GM19397 (cell line): ENCODE results near the gene CROCC.
"Not testable (repeated sequence)": the region's sequence is repeated elsewhere in the genome, so short reads cannot be mapped to it uniquely, and the experiment has no call there.

Source experiments
- ATAC-seq: cut with Tn5 transposase; IDR thresholded peaks from one replicate; pipeline ENCODE4 v1.9.1; 2021; ENCODE audit warnings: mild to moderate bottlenecking, moderate library complexity; ENCODE audit not compliant: unreplicated experiment

CROCC gene

GRCh38 chr1:16936580-16936979 lies 14.8 kb downstream of the CROCC start:
- ATAC-seq: not testable (repeated sequence)

DNA sequence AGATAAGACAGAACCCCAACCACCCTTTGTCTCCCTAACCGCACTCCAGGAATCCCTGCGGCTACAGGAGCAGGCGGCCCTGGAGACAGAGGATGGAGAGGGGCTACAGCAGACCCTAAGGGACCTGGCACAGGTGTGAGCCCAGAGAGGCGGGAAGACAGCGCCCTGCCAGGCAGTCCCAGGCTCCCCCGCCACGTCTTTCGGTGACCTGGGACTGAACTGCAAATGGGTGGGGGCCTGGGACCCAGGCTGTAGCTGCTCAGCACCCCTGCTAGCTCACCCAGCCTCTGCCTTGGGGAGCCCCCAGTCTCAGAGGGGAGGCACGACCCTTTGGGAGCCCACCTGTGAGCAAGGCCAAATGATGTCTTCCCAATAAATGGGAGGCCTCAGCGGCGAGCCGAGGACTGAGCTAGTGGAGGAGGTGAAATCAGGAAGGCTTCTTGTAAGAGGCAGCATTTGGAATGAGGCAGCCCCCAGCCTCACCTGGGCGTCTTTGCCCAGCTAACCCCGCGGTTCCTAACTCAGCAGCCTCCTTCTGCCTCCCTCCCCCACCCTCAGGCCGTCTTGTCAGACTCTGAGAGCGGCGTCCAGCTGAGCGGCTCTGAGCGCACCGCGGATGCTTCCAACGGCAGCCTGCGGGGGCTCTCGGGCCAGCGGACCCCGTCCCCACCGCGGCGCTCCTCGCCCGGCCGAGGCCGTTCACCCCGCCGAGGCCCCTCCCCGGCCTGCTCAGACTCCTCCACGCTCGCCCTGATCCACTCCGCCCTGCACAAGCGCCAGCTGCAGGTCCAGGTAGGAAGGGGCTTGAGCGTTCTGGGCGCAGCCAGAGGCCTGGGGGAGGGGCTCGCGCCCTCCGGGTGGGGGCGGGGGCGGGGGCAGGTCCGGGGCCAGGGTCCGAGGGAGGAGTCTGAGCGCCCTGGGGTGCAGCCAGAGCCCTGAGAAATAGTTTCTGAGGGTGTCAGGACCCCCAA lies 16.9 kb downstream of the CROCC start:
- ATAC-seq: no peak

- not testable (repeated sequence) for ATAC-seq
Observed at GRCh38 chr1:16939386-16940180, 17.9 kb downstream of the CROCC start.

GRCh38 chr1:16944038-16944437 lies 22.3 kb downstream of the CROCC start:
- no peak for ATAC-seq

- not testable (repeated sequence) for ATAC-seq
Observed at GRCh38 chr1:16945512-16945911, 23.8 kb downstream of the CROCC start.

- not testable (repeated sequence) for ATAC-seq
Observed at GRCh38 chr1:16946185-16946584, 24.5 kb downstream of the CROCC start.

GRCh38 chr1:16946646-16947045 lies 24.9 kb downstream of the CROCC start:
- no peak for ATAC-seq

GRCh38 chr1:16948282-16948891 lies 26.7 kb downstream of the CROCC start:
- not testable (repeated sequence) for ATAC-seq

DNA sequence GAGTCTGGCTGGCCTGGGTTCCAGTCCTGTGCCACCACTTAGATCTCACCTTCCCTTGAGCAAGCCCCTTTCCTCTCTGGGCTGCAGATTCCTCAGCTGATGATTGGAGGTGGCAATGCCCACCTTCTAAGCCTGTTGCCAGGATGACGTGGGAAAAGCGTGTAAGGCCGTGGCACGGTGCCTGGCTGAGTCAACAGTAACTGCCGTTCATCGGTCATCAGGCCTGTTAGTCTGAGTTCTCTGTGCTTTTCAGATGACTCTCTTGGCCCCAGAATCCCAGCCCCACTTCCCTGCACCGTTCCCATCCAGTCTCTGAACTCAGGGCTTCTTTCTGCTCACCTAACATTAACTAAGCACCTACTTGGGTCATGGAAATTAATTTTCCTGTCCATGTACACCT lies 27.3 kb downstream of the CROCC start:
- ATAC-seq: not testable (repeated sequence)

DNA sequence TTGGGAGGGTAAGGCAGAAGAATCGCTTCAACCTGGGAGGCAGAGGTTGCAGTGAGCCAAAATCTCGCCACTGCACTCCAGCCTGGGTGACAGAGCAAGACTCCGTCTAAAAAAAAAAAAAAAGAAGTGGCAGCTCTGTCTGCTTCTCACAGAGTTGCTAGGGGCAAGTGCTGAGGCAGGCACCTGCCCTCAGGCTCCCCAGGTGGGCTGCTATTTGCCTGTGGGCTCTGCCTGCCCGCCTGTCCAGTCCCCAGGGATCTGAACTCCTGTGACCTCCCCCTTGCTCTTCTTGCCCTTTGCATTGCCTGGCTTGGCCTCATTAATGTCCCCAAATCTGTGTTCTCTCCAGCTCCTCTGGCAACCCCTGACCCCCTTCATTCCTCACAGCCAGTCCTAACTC lies 30.6 kb downstream of the CROCC start:
- not testable (repeated sequence) for ATAC-seq

DNA sequence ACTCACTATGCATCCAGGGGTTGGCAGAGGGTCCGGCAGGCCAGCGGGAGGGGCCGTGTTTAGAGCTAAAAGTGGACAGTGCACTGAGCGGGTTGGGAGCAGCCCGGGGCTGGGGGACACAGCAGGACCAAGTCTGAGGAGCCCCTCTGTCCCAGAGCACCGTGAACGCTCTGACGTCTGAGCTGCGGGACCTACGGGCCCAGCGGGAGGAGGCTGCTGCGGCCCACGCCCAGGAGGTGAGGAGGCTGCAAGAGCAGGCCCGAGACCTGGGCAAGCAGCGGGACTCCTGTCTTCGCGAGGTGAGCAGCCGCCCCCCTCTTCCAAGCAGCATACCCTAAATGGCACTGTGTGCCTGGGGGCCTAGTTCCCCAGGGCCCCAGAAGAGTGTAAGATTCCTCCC lies 32.8 kb downstream of the CROCC start:
- ATAC-seq: no peak

DNA sequence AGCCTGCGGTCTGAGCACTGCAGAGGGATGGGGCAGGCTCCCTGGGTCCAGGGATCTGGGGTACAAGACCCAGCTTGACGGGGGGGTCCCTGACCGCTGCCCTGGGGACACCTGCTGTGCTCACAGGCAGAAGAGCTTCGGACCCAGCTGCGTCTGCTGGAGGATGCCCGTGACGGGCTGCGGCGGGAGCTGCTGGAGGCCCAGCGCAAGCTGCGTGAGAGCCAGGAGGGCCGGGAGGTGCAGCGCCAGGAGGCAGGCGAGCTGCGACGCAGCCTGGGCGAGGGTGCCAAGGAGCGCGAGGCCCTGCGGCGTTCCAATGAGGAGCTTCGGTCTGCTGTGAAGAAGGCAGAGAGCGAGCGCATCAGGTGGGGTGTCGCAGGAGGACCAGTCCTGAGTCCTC lies 33.5 kb downstream of the CROCC start:
- no peak for ATAC-seq

DNA sequence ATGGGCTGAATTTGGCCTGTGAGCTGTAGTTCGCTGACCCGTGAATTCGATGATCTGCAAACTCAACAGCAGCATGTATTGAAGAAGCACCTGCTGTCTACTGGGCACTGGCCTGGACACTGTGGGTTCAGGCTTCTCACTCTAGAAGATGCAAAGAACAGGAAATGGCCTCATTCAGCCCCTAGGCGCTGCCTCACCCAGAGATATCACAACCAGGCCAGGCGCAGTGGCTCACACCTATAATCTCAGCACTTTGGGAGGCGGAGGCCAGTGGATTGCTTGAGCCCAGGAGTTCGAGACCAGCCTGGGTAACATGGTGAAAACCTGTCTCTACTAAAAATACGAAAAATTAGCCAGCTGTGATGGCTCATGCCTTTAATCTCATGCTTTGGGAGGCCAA lies 35.0 kb downstream of the CROCC start:
- no peak for ATAC-seq

- no peak for ATAC-seq
Observed at GRCh38 chr1:16957731-16958130, 36.0 kb downstream of the CROCC start.

- no peak for ATAC-seq
Observed at GRCh38 chr1:16958475-16958874, 36.7 kb downstream of the CROCC start.

DNA sequence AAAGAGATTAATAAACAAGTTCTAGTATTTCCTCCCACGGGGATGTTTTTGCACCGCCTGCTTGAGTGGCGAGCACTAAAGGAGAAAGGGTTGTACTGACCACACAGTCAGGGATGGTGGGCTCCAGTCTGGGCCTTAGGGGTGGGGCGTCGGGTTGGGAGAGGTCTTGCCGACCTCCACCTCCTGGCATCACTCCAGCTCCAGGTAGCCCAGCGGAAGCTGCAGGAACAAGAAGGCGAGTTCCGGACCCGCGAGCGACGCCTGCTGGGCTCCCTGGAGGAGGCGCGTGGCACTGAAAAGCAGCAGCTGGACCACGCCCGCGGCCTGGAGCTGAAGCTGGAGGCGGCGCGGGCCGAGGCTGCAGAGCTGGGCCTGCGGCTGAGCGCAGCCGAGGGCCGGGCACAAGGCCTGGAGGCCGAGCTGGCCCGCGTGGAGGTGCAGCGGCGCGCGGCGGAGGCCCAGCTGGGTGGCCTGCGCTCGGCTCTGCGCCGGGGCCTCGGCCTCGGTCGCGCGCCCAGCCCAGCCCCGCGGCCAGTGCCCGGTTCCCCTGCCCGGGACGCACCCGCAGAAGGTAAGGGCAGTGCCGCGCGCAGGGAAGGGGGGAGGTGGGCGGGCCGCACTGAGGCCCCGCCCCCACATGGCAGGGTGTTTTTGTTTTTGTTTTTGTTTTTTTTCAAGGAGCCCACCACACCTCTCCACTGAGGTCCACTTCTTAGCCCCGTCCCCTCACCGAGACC lies 39.0 kb downstream of the CROCC start:
- ATAC-seq: no peak

- ATAC-seq: no peak
Observed at GRCh38 chr1:16961297-16962133, 39.8 kb downstream of the CROCC start.

DNA sequence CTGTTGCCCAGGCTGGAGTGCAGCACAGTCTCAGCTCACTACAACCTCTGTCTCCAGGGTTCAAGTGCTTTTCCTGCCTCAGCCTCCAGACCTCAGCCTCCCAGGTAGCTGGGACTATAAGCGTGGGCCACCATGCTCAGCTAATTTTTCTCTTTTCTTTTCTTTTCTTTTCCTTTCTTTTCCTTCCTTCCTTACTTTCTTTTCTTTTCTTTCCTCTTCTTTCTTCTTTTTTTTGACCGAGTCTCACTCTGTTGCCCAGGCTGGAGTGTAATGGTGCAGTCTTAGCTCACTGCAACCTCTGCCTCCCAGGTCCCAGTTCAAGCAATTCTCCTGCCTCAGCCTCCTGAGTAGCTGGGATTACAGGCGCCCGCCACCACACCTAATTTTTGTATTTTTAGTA lies 42.4 kb downstream of the CROCC start:
- ATAC-seq: not testable (repeated sequence)

DNA sequence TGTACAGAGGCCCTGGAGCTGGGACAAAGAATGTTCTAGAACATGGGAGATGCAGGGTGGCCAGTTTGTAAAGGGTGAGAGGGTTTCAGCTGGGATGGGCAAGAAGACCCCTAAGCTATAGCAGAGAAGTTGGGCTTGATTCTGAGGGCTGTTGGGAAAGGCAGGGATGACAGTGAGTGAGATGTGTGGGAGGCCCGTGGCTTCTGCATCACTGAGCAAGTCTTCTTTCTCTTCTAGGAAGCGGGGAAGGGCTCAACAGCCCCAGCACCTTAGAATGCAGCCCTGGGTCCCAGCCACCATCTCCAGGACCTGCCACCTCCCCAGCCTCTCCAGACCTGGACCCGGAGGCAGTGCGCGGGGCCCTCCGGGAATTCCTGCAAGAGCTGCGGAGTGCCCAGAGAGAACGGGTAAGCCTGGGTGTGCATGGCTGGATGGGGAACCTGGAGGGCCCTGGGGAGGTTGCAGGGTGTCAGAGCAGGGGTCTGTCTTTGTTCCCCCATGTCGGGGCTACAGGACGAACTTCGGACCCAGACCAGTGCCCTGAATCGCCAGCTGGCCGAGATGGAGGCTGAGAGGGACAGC lies 43.8 kb downstream of the CROCC start:
- ATAC-seq: no peak
